ENCODE measurements around the gene WSCD1.

GRCh38 chr17:6162216-6162615, 92.0 kb downstream of the WSCD1 start:
- TF ChIP-seq CTCF (IDR thresholded peaks at IDR 0.05) (no peak), EP300 (IDR thresholded peaks at IDR 0.05) (no peak), POLR2A (IDR thresholded peaks at IDR 0.05) (no peak)

Data from ovary (tissue), 3 donors.